Liver (tissue), 9 donors: ENCODE results near the gene AOPEP. TPM values are rescaled to one million over a fixed set of nuclear protein-coding genes. Genes with fewer than 3 reads are reported as not detected.
A peak's percentile ranks its signal among the peaks of the same experiment; 100 is the strongest.

Experiments used
- DNase-seq: peaks from one replicate; pipeline ENCODE4 v3.0.0-alpha.2; 2017; ENCODE audit warnings: low spot score
- H3K27ac ChIP-seq, 2 donors: one replicate each; pipeline ENCODE4 v1.7.0; 2013; ENCODE audit warnings: inconsistent platforms in 2 of 2, low read length in 2 of 2, control low read depth in 1 of 2, low read depth in 1 of 2, mild to moderate bottlenecking in 1 of 2
- H3K27me3 ChIP-seq, 4 donors: one replicate each; pipeline versions ENCODE4 v1.6.1 to v1.7.0; 2013; ENCODE audit warnings: low read length in 3 of 4, inconsistent platforms in 1 of 4, mild to moderate bottlenecking in 1 of 4, moderate library complexity in 1 of 4; ENCODE audit not compliant: control insufficient read depth in 4 of 4, insufficient read depth in 4 of 4
- H3K36me3 ChIP-seq, 4 donors: one replicate each; pipeline versions ENCODE4 v1.6.1 to v1.7.0; 2013; ENCODE audit warnings: low read length in 3 of 4, mild to moderate bottlenecking in 3 of 4, low read depth in 1 of 4, moderate library complexity in 1 of 4; ENCODE audit not compliant: control insufficient read depth in 4 of 4, insufficient read depth in 3 of 4
- H3K4me1 ChIP-seq, 4 donors: one replicate each; pipeline versions ENCODE4 v1.6.1 to v1.7.0; 2013; ENCODE audit warnings: low read length in 3 of 4, mild to moderate bottlenecking in 3 of 4, moderate library complexity in 1 of 4; ENCODE audit not compliant: control insufficient read depth in 4 of 4, insufficient read depth in 4 of 4
- H3K4me3 ChIP-seq, 3 donors: one replicate each; pipeline versions ENCODE4 v1.6.1 to v1.7.0; 2013; ENCODE audit warnings: low read length in 3 of 3, control low read depth in 1 of 3, low read depth in 1 of 3, mild to moderate bottlenecking in 1 of 3
- H3K9ac ChIP-seq, 2 donors: one replicate each; pipeline ENCODE4 v1.7.0; 2013; ENCODE audit warnings: low read length in 2 of 2, mild to moderate bottlenecking in 2 of 2, moderate library complexity in 2 of 2, control low read depth in 1 of 2, low read depth in 1 of 2
- H3K9me3 ChIP-seq, 4 donors: one replicate each; pipeline versions ENCODE4 v1.6.1 to v1.7.0; 2013; ENCODE audit warnings: low read length in 3 of 4; ENCODE audit not compliant: control insufficient read depth in 4 of 4
- EGR1 ChIP-seq, 2 donors: IDR thresholded peaks; 2 replicates each; pipeline ENCODE4 v1.6.1; 2016 to 2018; ENCODE audit warnings: antibody characterized with exemption in 2 of 2, low read depth in 2 of 2
- FOXA1 ChIP-seq: IDR thresholded peaks from 2 replicates; pipeline ENCODE4 v1.6.1; 2016; ENCODE audit warnings: antibody characterized with exemption
- FOXA2 ChIP-seq: IDR thresholded peaks from 2 replicates; pipeline ENCODE4 v1.6.1; 2016; ENCODE audit warnings: antibody characterized with exemption
- GABPA ChIP-seq, 2 donors: IDR thresholded peaks in 1 of 2; conservative IDR thresholded peaks in 1 of 2; 2 replicates each; pipeline ENCODE4 v1.6.1; 2016; ENCODE audit warnings: antibody characterized with exemption in 2 of 2, mild to moderate bottlenecking in 1 of 2, moderate library complexity in 1 of 2
- HNF4A ChIP-seq, 2 donors: conservative IDR thresholded peaks; 2 replicates each; pipeline ENCODE4 v1.6.1; 2016; ENCODE audit warnings: antibody characterized with exemption in 2 of 2, mild to moderate bottlenecking in 2 of 2
- HNF4G ChIP-seq: IDR thresholded peaks from 2 replicates; pipeline ENCODE4 v1.6.1; 2016; ENCODE audit warnings: antibody characterized with exemption
- JUND ChIP-seq, 2 donors: IDR thresholded peaks; 2 replicates each; pipeline ENCODE4 v1.6.1; 2016; ENCODE audit warnings: antibody characterized with exemption in 2 of 2
- NR2F2 ChIP-seq: IDR thresholded peaks from 2 replicates; pipeline ENCODE4 v1.6.1; 2016; ENCODE audit warnings: antibody characterized with exemption
- RAD21 ChIP-seq, 2 donors: IDR thresholded peaks; 2 replicates each; pipeline ENCODE4 v1.6.1; 2016; ENCODE audit warnings: antibody characterized with exemption in 2 of 2, mild to moderate bottlenecking in 2 of 2
- RXRA ChIP-seq, 2 donors: IDR thresholded peaks; 2 replicates each; pipeline ENCODE4 v1.6.1; 2017 to 2018; ENCODE audit warnings: antibody characterized with exemption in 2 of 2, mild to moderate bottlenecking in 1 of 2
- SP1 ChIP-seq: IDR thresholded peaks from 2 replicates; pipeline ENCODE4 v1.6.1; 2018; ENCODE audit warnings: antibody characterized with exemption, mild to moderate bottlenecking
- TAF1 ChIP-seq: conservative IDR thresholded peaks from 2 replicates; pipeline ENCODE4 v1.6.1; 2016; ENCODE audit warnings: antibody characterized with exemption, mild to moderate bottlenecking
- YY1 ChIP-seq: IDR thresholded peaks from 2 replicates; pipeline ENCODE4 v1.6.1; 2016; ENCODE audit warnings: antibody characterized with exemption, mild to moderate bottlenecking
- WGBS: extraction: QIAGEN DNeasy Blood & Tissue Kit; methylation state at CpG from one replicate; pipeline ENCODE4 v1.1.7; 2013; 5-methylcytosine and 5-hydroxymethylcytosine counted together
- polyA plus RNA-seq, 2 donors: library from polyadenylated mRNA; stranded (reverse) in 1 of 2; unstranded in 1 of 2; fragments of 200-250 nt in 1 of 2; fragments of >200 nt in 1 of 2; fragmentation: Nextera tagmentation in 1 of 2; extraction: Ambion mirVana in 1 of 2; gene quantifications; one replicate each; pipeline versions ENCODE4 v1.2.1 to v1.2.3, GENCODE V29; 2013 to 2015
- total RNA-seq, 2 donors: library from RNA; depleted of rRNA; stranded (reverse); fragments of >200 nt; gene quantifications; one replicate each; pipeline ENCODE4 v1.2.3, GENCODE V29; 2014
- TF ChIP-seq, protein P1 (sequence below): IDR thresholded peaks from 2 replicates; pipeline ENCODE4 v1.6.1; 2016; ENCODE audit warnings: antibody characterized with exemption
- TF ChIP-seq, protein P2 (sequence below): fragments of 150-350 bp; IDR thresholded peaks from 2 replicates; pipeline ENCODE4 v1.5.1; 2017; ENCODE audit warnings: improper control_type of control experiment, low read depth, low read length; ENCODE audit not compliant: missing input control
- TF ChIP-seq, protein P3 (sequence below): IDR thresholded peaks from 2 replicates; pipeline ENCODE4 v1.6.1; 2016; ENCODE audit warnings: antibody characterized with exemption
- TF ChIP-seq, protein P4 (sequence below): IDR thresholded peaks from 2 replicates; pipeline ENCODE4 v1.6.1; 2016; ENCODE audit warnings: antibody characterized with exemption
- TF ChIP-seq, protein P5 (sequence below): IDR thresholded peaks from 2 replicates; pipeline ENCODE4 v1.6.1; 2016; ENCODE audit warnings: antibody characterized with exemption, mild to moderate bottlenecking
- donor health status: healthy.
- donor health status: healthy.
- donor health status: healthy.
- donor health status: healthy.
- donor health status: healthy.

Gene AOPEP
- total and polyA plus RNA-seq, 4 donors: 22.2 to 77.1 (median 34.8) TPM

- TF ChIP-seq EGR1 (IDR thresholded peaks at IDR 0.05; ENCODE audit: low read depth in 2 of 2) (peak in 1 of 2 donors; percentile 32), HNF4A (conservative IDR thresholded peaks at IDR 0.05) (no peak)
These were observed 255.7 kb downstream of the AOPEP start for GRCh38 chr9:94982211-94982610.

DNA sequence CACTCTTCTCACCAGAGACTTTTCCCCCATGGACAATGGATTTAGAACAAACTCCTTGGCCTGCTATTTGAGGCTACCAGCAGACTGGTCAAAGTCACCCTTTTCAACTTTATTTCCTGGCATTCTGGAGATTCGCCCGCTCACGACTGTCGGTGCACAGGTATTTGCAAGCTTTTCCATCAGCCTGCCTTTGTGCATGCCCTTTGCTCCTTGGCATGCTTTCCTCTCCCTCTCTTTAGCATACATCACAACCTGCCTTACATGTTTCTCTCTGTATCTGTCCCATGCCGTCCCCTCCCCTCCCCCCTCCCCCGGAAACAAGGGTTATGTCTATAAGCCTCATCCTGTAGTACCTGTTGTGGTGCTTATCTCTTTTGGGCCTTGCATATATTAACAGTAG lies 257.1 kb downstream of the AOPEP start:
- Histone ChIP-seq H3K4me3 (no peak overlapping the region), H3K27ac (peak overlapping the region; percentile 44 to 60)
- DNase-seq: no peak

More at GRCh38 chr9:94982211-94982610, 255.7 kb downstream of the AOPEP start:
- DNase-seq: no peak
- H3K27ac ChIP-seq: no peak overlapping the region
- H3K9ac ChIP-seq: no peak overlapping the region
- WGBS: 89% methylated on average over 6 of the region's 6 CpGs
- peaks cover 0 to 15% (median 11%) of the 10 kb centered on the region in 4 donors for H3K4me1 ChIP-seq
- H3K36me3 ChIP-seq: no peaks in the 10 kb centered on the region
- H3K4me3 ChIP-seq: no peak overlapping the region
- H3K27me3 ChIP-seq: no peaks in the 10 kb centered on the region
- H3K9me3 ChIP-seq: no peaks in the 10 kb centered on the region

More for the DNA sequence above, 257.1 kb downstream of the AOPEP start:
- H3K9me3 ChIP-seq: no peaks in the 10 kb centered on the region
- no peaks in the 10 kb centered on the region for H3K36me3 ChIP-seq
- TF ChIP-seq SP1 (peak; percentile 94), JUND (IDR thresholded peaks at IDR 0.05) (peak; percentile 43 to 87), EGR1 (IDR thresholded peaks at IDR 0.05; ENCODE audit: low read depth in 2 of 2) (peak; percentile 84 to 94), TAF1 (no peak), RXRA (IDR thresholded peaks at IDR 0.05) (peak; percentile 85 to 96), GABPA (IDR thresholded peaks at IDR 0.05 in 1 of 2, conservative IDR thresholded peaks at IDR 0.05 in 1 of 2) (peak in 1 of 2 donors; percentile 63), YY1 (peak; percentile 85), HNF4A (conservative IDR thresholded peaks at IDR 0.05) (peak; percentile 91 to 97), HNF4G (peak; percentile 83), NR2F2 (peak; percentile 26), FOXA2 (peak; percentile 79), RAD21 (IDR thresholded peaks at IDR 0.05) (peak; percentile 62 to 63), FOXA1 (peak; percentile 84)
- TF ChIP-seq, protein P1, sequence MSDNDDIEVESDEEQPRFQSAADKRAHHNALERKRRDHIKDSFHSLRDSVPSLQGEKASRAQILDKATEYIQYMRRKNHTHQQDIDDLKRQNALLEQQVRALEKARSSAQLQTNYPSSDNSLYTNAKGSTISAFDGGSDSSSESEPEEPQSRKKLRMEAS: peak; percentile 93
- TF ChIP-seq, protein P2, sequence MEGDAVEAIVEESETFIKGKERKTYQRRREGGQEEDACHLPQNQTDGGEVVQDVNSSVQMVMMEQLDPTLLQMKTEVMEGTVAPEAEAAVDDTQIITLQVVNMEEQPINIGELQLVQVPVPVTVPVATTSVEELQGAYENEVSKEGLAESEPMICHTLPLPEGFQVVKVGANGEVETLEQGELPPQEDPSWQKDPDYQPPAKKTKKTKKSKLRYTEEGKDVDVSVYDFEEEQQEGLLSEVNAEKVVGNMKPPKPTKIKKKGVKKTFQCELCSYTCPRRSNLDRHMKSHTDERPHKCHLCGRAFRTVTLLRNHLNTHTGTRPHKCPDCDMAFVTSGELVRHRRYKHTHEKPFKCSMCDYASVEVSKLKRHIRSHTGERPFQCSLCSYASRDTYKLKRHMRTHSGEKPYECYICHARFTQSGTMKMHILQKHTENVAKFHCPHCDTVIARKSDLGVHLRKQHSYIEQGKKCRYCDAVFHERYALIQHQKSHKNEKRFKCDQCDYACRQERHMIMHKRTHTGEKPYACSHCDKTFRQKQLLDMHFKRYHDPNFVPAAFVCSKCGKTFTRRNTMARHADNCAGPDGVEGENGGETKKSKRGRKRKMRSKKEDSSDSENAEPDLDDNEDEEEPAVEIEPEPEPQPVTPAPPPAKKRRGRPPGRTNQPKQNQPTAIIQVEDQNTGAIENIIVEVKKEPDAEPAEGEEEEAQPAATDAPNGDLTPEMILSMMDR: no peak
- TF ChIP-seq, protein P3, sequence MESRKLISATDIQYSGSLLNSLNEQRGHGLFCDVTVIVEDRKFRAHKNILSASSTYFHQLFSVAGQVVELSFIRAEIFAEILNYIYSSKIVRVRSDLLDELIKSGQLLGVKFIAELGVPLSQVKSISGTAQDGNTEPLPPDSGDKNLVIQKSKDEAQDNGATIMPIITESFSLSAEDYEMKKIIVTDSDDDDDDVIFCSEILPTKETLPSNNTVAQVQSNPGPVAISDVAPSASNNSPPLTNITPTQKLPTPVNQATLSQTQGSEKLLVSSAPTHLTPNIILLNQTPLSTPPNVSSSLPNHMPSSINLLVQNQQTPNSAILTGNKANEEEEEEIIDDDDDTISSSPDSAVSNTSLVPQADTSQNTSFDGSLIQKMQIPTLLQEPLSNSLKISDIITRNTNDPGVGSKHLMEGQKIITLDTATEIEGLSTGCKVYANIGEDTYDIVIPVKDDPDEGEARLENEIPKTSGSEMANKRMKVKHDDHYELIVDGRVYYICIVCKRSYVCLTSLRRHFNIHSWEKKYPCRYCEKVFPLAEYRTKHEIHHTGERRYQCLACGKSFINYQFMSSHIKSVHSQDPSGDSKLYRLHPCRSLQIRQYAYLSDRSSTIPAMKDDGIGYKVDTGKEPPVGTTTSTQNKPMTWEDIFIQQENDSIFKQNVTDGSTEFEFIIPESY: peak; percentile 82
- TF ChIP-seq, protein P4, sequence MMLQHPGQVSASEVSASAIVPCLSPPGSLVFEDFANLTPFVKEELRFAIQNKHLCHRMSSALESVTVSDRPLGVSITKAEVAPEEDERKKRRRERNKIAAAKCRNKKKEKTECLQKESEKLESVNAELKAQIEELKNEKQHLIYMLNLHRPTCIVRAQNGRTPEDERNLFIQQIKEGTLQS: peak; percentile 76
- TF ChIP-seq, protein P5, sequence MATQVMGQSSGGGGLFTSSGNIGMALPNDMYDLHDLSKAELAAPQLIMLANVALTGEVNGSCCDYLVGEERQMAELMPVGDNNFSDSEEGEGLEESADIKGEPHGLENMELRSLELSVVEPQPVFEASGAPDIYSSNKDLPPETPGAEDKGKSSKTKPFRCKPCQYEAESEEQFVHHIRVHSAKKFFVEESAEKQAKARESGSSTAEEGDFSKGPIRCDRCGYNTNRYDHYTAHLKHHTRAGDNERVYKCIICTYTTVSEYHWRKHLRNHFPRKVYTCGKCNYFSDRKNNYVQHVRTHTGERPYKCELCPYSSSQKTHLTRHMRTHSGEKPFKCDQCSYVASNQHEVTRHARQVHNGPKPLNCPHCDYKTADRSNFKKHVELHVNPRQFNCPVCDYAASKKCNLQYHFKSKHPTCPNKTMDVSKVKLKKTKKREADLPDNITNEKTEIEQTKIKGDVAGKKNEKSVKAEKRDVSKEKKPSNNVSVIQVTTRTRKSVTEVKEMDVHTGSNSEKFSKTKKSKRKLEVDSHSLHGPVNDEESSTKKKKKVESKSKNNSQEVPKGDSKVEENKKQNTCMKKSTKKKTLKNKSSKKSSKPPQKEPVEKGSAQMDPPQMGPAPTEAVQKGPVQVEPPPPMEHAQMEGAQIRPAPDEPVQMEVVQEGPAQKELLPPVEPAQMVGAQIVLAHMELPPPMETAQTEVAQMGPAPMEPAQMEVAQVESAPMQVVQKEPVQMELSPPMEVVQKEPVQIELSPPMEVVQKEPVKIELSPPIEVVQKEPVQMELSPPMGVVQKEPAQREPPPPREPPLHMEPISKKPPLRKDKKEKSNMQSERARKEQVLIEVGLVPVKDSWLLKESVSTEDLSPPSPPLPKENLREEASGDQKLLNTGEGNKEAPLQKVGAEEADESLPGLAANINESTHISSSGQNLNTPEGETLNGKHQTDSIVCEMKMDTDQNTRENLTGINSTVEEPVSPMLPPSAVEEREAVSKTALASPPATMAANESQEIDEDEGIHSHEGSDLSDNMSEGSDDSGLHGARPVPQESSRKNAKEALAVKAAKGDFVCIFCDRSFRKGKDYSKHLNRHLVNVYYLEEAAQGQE: peak; percentile 80
- no peak overlapping the region for H3K9ac ChIP-seq
- 29% methylated on average over 6 of the region's 6 CpGs for WGBS
- no peaks in the 10 kb centered on the region for H3K27me3 ChIP-seq
- peaks cover 0 to 16% (median 11%) of the 10 kb centered on the region in 4 donors for H3K4me1 ChIP-seq
